ENCODE measurements around the gene TGFBR1. TPM values are rescaled to one million over a fixed set of nuclear protein-coding genes. Genes with fewer than 3 reads are reported as not detected.

TGFBR1 gene
- total RNA-seq, 2 experiments from 2014 or later = 12.9 to 14.6 TPM

GRCh38 chr9:99178912-99179872, 74.3 kb downstream of the TGFBR1 start:
- POLR2A ChIA-PET = interaction anchor here (0.6 kb wide), 1 partner anchor 1119 kb away, joined by 3 read pairs; no protein-coding TSS in a partner anchor
- no peak overlapping the region for H3K4me3 ChIP-seq (ENCODE audit: low read length)
- no peak overlapping the region for H3K27ac ChIP-seq (ENCODE audit: low read depth in 1 of 2, low read length in 2 of 2)
- no peak for DNase-seq
- H3K36me3 ChIP-seq (ENCODE audit: insufficient read depth, low read length) = no peaks in the 10 kb centered on the region
- Mint-ChIP-seq H3K27ac (no peak overlapping the region), H3K9me3 (no peaks in the 10 kb centered on the region), H3K36me3 (ENCODE audit: low read depth) (no peaks in the 10 kb centered on the region), H3K27me3 (no peaks in the 10 kb centered on the region), H3K4me3 (no peak overlapping the region), H3K4me1 (ENCODE audit: low read depth) (peaks cover 5% of the 10 kb centered on the region)
- H3K9me3 ChIP-seq (ENCODE audit: control insufficient read depth in 1 of 2, insufficient read depth in 1 of 2, low read length in 2 of 2) = no peaks in the 10 kb centered on the region
- peaks cover 2% of the 10 kb centered on the region for H3K4me1 ChIP-seq (ENCODE audit: insufficient read depth, low read length)
- no peaks in the 10 kb centered on the region for H3K27me3 ChIP-seq (ENCODE audit: control insufficient read depth in 1 of 2, insufficient read depth in 2 of 2, low read length in 2 of 2)
- intact Hi-C loops (cut with DNase I, micrococcal nuclease) = no loop called here
- no peak for ATAC-seq (ENCODE audit: poor library complexity)
- no peak for TF ChIP-seq CTCF (IDR thresholded peaks at IDR 0.05)
- CTCF ChIA-PET = no interaction called here

- Mint-ChIP-seq H3K27me3 (no peaks in the 10 kb centered on the region), H3K4me3 (no peak overlapping the region), H3K36me3 (ENCODE audit: low read depth) (no peaks in the 10 kb centered on the region), H3K27ac (no peak overlapping the region), H3K4me1 (ENCODE audit: low read depth) (peaks cover 12% of the 10 kb centered on the region), H3K9me3 (no peaks in the 10 kb centered on the region)
- POLR2A ChIA-PET = no interaction called here
- CTCF ChIA-PET = no interaction called here
- Histone ChIP-seq H3K27me3 (ENCODE audit: control insufficient read depth in 1 of 2, insufficient read depth in 2 of 2, low read length in 2 of 2) (no peaks in the 10 kb centered on the region), H3K27ac (ENCODE audit: low read depth in 1 of 2, low read length in 2 of 2) (no peak overlapping the region), H3K4me1 (ENCODE audit: insufficient read depth, low read length) (peaks cover 12% of the 10 kb centered on the region), H3K9me3 (ENCODE audit: control insufficient read depth in 1 of 2, insufficient read depth in 1 of 2, low read length in 2 of 2) (no peaks in the 10 kb centered on the region), H3K4me3 (ENCODE audit: low read length) (no peak overlapping the region), H3K36me3 (ENCODE audit: insufficient read depth, low read length) (no peaks in the 10 kb centered on the region)
- ATAC-seq (ENCODE audit: poor library complexity) (no peak), DNase-seq (no peak)
- intact Hi-C loops (cut with DNase I, micrococcal nuclease) = loop anchor here (10.0 kb wide), 5 partner anchors 625 to 1415 kb away; no protein-coding TSS in a partner anchor
- TF ChIP-seq CTCF (IDR thresholded peaks at IDR 0.05) = no peak
Measured at GRCh38 chr9:99180199-99180598, 75.3 kb downstream of the TGFBR1 start.

- H3K9me3 ChIP-seq (ENCODE audit: control insufficient read depth in 1 of 2, insufficient read depth in 1 of 2, low read length in 2 of 2) = no peaks in the 10 kb centered on the region
- H3K4me3 ChIP-seq (ENCODE audit: low read length) = no peak overlapping the region
- Mint-ChIP-seq H3K4me3 (no peak overlapping the region), H3K9me3 (no peaks in the 10 kb centered on the region), H3K4me1 (ENCODE audit: low read depth) (peaks cover 12% of the 10 kb centered on the region), H3K36me3 (ENCODE audit: low read depth) (no peaks in the 10 kb centered on the region), H3K27ac (no peak overlapping the region), H3K27me3 (no peaks in the 10 kb centered on the region)
- ChIA-PET POLR2A (no interaction called here), CTCF (no interaction called here)
- H3K4me1 ChIP-seq (ENCODE audit: insufficient read depth, low read length) = peaks cover 12% of the 10 kb centered on the region
- no peak overlapping the region for H3K27ac ChIP-seq (ENCODE audit: low read depth in 1 of 2, low read length in 2 of 2)
- no peak for ATAC-seq (ENCODE audit: poor library complexity)
- intact Hi-C loops (cut with DNase I, micrococcal nuclease) = loop anchor here (10.0 kb wide), 5 partner anchors 624 to 1414 kb away; no protein-coding TSS in a partner anchor
- no peaks in the 10 kb centered on the region for H3K36me3 ChIP-seq (ENCODE audit: insufficient read depth, low read length)
- DNase-seq = no peak
- no peaks in the 10 kb centered on the region for H3K27me3 ChIP-seq (ENCODE audit: control insufficient read depth in 1 of 2, insufficient read depth in 2 of 2, low read length in 2 of 2)
- TF ChIP-seq CTCF (IDR thresholded peaks at IDR 0.05) = no peak
Measured at GRCh38 chr9:99180662-99181061, 75.7 kb downstream of the TGFBR1 start.
